Measurements from ENCODE around the gene EHMT1. TPM values are rescaled to one million over a fixed set of nuclear protein-coding genes. Genes with fewer than 3 reads are reported as not detected.

EHMT1 gene
- total RNA-seq, 4 donors from 2014 or later: 38.6 to 77.8 (median 54.3) TPM

- no peaks in the 10 kb centered on the region for H3K9me3 ChIP-seq
- in situ Hi-C loops (cut with MboI; ENCODE audit: low sequenced_read_pairs in 4 of 4) (no loop called here), intact Hi-C loops (cut with DNase I; ENCODE audit: low total_unique reads) (no loop called here)
- peaks cover 0 to 6% of the 10 kb centered on the region in 2 donors for H3K36me3 ChIP-seq
- H3K4me1 ChIP-seq: peaks cover 0 to 5% of the 10 kb centered on the region in 2 donors
- H3K27me3 ChIP-seq: no peaks in the 10 kb centered on the region
- ATAC-seq (no peak), DNase-seq (no peak)
- no peak overlapping the region for H3K4me3 ChIP-seq
- no peak overlapping the region for H3K27ac ChIP-seq
- TF ChIP-seq POLR2A (IDR thresholded peaks at IDR 0.05) (no peak), CTCF (IDR thresholded peaks at IDR 0.05 in 4 of 5, conservative IDR thresholded peaks at IDR 0.05 in 1 of 5) (no peak)
These were observed 27.5 kb downstream of the EHMT1 start for GRCh38 chr9:137646341-137646740.

- in situ Hi-C loops (cut with MboI; ENCODE audit: low sequenced_read_pairs in 4 of 4): no loop called here
- no peak overlapping the region for H3K27ac ChIP-seq
- H3K4me3 ChIP-seq: no peak overlapping the region
- TF ChIP-seq POLR2A (IDR thresholded peaks at IDR 0.05) (no peak), CTCF (IDR thresholded peaks at IDR 0.05 in 4 of 5, conservative IDR thresholded peaks at IDR 0.05 in 1 of 5) (no peak)
- peaks cover 0 to 7% of the 10 kb centered on the region in 2 donors for H3K36me3 ChIP-seq
- H3K27me3 ChIP-seq: no peaks in the 10 kb centered on the region
- DNase-seq (no peak), ATAC-seq (no peak)
- no peaks in the 10 kb centered on the region for H3K9me3 ChIP-seq
- peaks cover 0 to 5% of the 10 kb centered on the region in 2 donors for H3K4me1 ChIP-seq
- intact Hi-C loops (cut with DNase I; ENCODE audit: low total_unique reads): no loop called here
These were observed 28.4 kb downstream of the EHMT1 start for GRCh38 chr9:137647096-137647714.

GRCh38 chr9:137648396-137648795 is 29.6 kb downstream of the EHMT1 start:
- ATAC-seq (no peak), DNase-seq (no peak)
- Histone ChIP-seq H3K27ac (no peak overlapping the region), H3K27me3 (no peaks in the 10 kb centered on the region), H3K9me3 (no peaks in the 10 kb centered on the region), H3K4me3 (no peak overlapping the region), H3K4me1 (peaks cover 0 to 5% of the 10 kb centered on the region in 2 donors), H3K36me3 (peaks cover 0 to 14% of the 10 kb centered on the region in 2 donors)
- in situ Hi-C loops (cut with MboI; ENCODE audit: low sequenced_read_pairs in 4 of 4): no loop called here
- TF ChIP-seq POLR2A (IDR thresholded peaks at IDR 0.05) (no peak), CTCF (IDR thresholded peaks at IDR 0.05 in 4 of 5, conservative IDR thresholded peaks at IDR 0.05 in 1 of 5) (no peak)
- intact Hi-C loops (cut with DNase I; ENCODE audit: low total_unique reads): no loop called here

- Histone ChIP-seq H3K27ac (no peak overlapping the region), H3K27me3 (no peaks in the 10 kb centered on the region), H3K4me1 (peaks cover 0 to 5% of the 10 kb centered on the region in 2 donors), H3K36me3 (peaks cover 0 to 21% of the 10 kb centered on the region in 2 donors), H3K4me3 (no peak overlapping the region), H3K9me3 (no peaks in the 10 kb centered on the region)
- intact Hi-C loops (cut with DNase I; ENCODE audit: low total_unique reads) (no loop called here), in situ Hi-C loops (cut with MboI; ENCODE audit: low sequenced_read_pairs in 4 of 4) (no loop called here)
- no peak for TF ChIP-seq CTCF (IDR thresholded peaks at IDR 0.05 in 4 of 5, conservative IDR thresholded peaks at IDR 0.05 in 1 of 5)
- TF ChIP-seq POLR2A (IDR thresholded peaks at IDR 0.05): no peak
- ATAC-seq (no peak), DNase-seq (no peak)
These were observed 30.7 kb downstream of the EHMT1 start for GRCh38 chr9:137649553-137649952.

- Histone ChIP-seq H3K27ac (no peak overlapping the region), H3K36me3 (peaks cover 0 to 21% of the 10 kb centered on the region in 2 donors), H3K9me3 (no peaks in the 10 kb centered on the region), H3K4me3 (no peak overlapping the region), H3K4me1 (peaks cover 0 to 1% of the 10 kb centered on the region in 2 donors), H3K27me3 (no peaks in the 10 kb centered on the region)
- intact Hi-C loops (cut with DNase I; ENCODE audit: low total_unique reads): no loop called here
- ATAC-seq: no peak
- in situ Hi-C loops (cut with MboI; ENCODE audit: low sequenced_read_pairs in 4 of 4): no loop called here
- TF ChIP-seq CTCF (IDR thresholded peaks at IDR 0.05 in 4 of 5, conservative IDR thresholded peaks at IDR 0.05 in 1 of 5) (no peak), POLR2A (IDR thresholded peaks at IDR 0.05) (no peak)
- DNase-seq: no peak
These were observed 31.5 kb downstream of the EHMT1 start for GRCh38 chr9:137650259-137650658.
